ENCODE measurements around the gene ELOVL6.
"Not testable (repeated sequence)": the region's sequence is repeated elsewhere in the genome, so short reads cannot be mapped to it uniquely, and the experiment has no call there.

The ELOVL6 gene

DNA sequence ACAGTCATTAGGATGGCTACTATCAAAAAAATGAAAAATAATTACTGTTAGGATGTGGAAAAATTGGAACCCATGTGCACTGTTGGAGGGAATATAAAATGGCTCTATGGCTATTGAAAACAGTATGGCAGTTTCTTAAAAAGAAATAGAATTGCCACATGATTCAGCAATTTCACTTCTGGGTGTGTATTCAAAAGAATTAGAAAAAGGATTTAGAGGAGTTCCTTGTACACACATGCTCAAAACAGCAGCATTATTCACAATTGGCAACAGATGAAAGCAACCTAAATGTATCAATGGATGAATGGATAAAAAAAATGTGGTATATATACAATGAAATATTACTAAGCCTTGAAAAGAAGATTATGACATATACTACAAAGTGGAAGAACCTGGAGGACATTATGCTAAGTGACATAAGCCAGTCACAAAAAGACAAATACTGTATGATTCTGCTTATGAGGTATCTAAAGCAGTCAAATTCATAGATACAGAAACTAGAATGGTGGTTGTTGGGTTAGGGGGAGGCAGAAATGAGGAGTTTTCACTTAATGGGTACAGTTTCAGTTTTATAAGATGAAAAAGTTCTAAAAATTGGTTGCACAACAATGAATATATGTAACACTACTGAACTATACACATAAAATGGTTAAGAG, 123.2 kb downstream of the ELOVL6 start:
- no peak for DNase-seq (ENCODE audit: low spot score)

DNA sequence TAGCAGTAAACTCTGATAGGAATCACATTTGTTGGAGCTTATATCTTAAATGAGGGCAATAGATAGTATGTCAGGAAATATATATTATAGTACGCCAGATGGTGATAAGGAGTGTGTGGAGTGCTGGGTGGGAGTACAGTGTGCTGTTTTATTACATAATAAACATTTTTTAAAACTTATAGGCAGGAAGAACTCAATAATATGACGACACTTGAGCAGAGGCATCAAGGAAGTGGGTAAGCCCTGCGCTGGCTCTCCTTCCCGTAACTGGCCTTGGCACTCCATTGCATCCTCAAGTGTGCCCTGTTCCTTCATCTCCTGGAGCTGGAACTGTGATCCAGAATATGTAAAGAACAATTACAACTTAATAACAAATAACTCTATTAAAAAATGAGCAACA, 123.8 kb downstream of the ELOVL6 start:
- DNase-seq (ENCODE audit: low spot score): no peak

DNA sequence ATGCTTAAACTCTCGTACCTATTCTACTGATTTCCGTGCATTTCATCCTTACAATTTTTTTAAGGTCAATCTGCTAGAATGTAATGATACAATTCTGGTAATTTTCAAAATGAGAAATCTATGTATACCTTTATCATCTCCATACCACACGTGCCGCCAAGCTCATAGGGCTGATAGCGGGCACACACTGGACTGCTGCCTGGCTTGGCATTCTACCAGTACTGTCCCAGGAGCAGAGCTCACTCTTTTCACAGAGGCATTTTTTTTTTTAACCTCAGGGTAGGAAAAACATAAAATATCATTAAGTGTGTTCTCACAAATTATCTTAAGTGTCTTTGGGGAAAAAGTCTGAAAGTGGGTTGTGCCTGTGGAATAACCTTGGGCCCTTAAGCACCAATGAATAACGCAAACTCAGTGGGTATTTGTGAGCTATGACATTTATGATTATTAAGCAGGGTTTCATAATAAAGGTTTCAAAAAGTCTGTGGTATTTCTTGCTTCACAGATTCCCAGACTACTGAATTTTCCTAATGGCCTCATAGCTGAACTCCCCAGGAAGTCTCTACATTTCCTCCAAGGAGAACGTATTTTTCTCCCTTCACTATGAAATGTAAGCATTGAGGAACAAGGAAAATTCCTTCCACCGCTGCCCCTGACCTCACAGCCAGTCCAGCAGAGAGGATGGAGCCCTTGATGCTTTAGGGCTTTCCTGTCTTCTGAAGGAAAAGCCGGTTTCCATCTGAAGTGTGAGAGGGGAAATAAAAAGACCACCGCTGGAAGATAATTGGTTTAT, 125.2 kb downstream of the ELOVL6 start:
- no peak for DNase-seq (ENCODE audit: low spot score)

DNA sequence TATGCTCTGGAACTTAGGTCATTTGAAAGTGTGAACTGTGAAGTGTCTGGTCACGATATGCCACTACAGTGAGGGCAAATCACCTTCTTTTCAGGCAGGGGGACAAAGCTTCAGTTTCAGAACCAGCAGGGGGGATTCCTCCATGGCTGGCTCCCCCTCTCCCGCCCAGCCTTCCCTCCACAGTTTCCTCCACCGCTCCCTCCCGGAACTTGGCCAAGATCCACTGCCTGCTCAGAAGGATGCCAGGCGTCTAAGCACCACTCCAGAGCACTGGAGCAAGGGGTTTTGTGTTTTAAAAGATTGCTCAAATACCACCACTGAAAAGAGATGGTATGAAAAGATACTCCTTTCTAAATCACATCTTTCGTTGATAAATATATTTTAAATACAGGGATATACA, 126.9 kb downstream of the ELOVL6 start:
- no peak for DNase-seq (ENCODE audit: low spot score)

DNA sequence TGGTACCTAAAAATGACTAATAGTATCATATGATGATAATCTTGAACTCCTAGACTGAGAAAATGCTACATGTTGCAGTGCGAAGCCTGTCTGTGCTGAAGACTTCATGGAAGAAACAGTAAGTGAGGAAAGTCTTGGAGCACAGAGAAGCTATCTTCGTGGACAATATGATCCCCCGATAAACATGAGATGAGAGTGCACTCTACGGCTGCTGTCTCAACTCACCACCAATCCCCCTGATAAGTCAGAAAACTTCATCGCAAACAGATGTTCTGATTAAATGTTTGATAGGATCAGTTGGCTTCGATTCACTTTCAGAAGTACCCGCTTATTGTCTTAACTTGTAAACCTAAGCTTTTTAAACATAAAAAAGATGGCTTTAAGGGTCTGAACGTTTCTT, 130.2 kb downstream of the ELOVL6 start:
- no peak for DNase-seq (ENCODE audit: low spot score)

DNA sequence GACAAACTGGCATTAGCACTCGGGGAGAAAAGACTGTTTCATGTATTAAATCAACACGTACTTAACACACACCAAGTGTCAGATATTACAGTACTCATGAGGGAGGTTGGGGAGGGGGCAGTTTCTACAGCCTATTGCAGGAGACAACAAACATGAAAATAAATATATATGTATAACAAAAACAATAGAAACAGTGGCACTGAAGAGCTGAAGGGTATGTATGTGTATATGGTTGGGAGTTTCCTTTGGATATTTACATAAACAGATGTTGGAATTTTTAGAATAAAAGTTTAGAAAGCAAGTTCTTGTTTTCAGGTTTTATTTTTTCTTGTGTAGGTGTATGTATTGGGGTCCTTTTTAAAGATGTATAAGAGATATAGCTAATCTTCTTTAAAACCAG, 133.5 kb downstream of the ELOVL6 start:
- no peak for DNase-seq (ENCODE audit: low spot score)

DNA sequence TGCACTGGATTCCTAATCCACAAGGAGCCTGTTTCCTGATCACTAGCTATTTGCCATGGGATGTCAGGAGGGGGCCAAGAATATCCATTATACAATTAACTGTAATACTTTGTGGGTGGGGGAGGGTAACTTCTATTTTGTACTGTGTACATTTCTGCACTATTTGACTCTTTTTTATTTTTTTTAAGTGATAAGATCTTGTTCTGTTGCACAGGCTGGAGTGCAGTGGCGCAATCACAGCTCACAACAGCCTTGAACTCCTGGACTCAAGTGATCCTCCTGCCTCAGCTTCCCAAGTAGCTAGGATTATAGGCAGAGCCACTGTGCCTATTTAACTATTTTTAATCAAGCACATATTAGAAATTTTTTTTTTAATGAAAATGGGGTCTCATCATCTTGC, 134.1 kb downstream of the ELOVL6 start:
- DNase-seq (ENCODE audit: low spot score): no peak

DNA sequence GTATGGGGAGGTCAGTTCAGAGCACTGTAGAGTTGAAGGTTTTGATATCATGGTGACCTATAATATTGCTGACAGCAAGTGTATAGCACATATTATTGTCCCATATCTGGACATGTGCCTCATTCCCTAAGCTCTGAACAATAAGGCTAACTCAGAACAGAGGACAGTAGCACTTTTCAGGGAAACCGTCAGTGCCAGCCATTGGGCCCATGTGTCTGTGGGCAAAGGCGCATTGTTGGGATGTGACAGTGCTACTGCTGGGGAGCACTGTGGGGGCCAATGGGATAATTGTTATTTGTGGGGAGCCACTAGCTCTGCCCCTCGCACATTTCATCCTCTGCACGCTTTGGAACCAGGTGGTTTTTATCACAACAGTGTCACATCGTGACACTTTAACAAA, 136.2 kb downstream of the ELOVL6 start:
- DNase-seq (ENCODE audit: low spot score): no peak

DNA sequence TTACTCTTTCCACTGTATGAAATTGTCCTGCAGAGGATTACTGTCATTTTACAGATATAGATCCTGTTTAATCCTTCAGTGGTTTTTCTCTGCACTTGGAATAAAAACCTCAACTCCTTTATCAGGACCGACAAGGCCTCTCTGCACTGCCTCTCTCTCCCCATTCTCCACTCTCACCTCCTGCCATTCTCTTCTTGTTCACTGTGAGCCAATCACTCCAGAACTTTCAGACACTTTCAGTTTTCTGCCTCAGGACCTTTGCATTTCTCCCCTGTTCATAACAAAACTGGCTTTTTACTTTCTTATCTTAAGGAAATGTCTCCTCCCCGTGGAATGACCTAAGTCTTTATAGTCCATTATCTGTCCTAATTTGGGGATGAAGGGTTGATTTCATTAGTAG, 137.3 kb downstream of the ELOVL6 start:
- no peak for DNase-seq (ENCODE audit: low spot score)

DNA sequence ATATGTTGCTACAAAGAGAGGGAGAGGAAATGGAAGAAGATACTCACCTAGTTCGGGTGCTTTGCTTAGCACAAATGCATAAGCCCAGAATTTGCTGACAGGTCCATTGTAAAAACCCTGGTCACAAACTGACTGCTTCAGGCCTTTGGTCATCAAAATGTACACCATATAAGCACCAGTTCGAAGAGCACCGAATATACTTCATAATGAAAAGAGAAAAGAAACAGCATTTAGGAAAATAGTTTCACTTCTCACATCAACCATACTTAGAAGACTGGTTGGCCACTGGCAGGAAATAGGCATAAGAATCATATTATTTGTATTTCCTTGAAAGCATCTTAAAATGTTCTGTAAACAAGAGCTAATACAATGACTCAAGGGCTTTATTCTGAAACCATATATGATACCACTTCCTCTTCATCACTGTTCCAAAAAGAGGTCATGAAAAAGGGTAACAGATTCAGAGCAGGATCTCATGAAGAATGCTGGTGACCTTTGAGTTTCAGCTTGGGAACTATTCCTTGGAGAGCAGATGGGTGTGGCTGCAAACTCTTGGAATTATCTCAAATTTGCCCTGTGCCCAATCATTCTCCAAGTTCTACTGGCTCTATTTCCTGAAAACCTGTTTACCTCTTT, 138.7 kb downstream of the ELOVL6 start:
- no peak for DNase-seq (ENCODE audit: low spot score)

DNA sequence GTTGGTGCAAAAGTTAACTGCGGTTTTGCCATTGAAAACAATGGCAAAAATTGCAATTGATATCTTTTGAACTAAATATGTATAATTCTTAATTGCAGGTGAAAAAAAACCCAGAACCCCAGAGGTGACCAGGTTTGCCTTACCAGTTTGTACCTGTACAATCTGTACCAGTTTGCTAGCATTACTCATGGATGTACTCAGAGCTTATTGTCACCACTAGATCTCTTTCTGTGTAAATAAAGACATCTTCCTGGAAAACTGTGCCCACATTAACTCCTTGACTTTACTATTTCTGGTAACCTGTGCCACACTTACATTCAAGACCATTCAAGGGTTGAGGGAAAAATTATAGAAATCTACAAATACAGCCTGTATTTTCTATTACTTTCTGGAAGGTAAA, 139.7 kb downstream of the ELOVL6 start:
- no peak for DNase-seq (ENCODE audit: low spot score)

DNA sequence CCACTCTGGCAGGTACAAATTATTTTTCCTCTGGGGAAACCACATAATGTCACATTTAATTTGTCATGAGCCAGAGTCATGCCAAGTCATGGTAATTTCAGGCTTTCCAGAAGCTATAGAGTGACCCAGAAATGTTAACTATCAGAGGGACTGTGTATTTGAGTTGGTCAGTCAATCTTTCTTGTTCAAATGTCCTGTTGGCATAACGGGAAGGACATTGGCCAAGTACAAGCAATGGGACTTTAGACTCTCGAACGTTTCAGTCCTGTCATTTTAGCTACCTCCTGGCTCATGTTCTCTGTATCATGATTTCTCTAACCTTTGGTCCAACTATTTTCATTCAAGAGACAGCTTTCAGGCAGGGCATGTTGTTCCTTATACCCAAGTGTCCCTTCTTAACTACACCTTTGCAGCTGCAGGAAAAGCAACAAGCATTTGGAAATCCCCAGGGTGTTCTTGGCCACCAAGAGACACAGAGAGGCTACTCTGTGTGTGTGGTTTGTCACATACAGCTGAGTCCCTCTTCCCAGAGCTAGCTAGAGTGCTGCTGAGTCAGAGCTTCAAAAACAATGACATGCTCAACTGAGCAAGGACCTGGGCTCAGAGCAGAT, 143.2 kb downstream of the ELOVL6 start:
- DNase-seq (ENCODE audit: low spot score): no peak

DNA sequence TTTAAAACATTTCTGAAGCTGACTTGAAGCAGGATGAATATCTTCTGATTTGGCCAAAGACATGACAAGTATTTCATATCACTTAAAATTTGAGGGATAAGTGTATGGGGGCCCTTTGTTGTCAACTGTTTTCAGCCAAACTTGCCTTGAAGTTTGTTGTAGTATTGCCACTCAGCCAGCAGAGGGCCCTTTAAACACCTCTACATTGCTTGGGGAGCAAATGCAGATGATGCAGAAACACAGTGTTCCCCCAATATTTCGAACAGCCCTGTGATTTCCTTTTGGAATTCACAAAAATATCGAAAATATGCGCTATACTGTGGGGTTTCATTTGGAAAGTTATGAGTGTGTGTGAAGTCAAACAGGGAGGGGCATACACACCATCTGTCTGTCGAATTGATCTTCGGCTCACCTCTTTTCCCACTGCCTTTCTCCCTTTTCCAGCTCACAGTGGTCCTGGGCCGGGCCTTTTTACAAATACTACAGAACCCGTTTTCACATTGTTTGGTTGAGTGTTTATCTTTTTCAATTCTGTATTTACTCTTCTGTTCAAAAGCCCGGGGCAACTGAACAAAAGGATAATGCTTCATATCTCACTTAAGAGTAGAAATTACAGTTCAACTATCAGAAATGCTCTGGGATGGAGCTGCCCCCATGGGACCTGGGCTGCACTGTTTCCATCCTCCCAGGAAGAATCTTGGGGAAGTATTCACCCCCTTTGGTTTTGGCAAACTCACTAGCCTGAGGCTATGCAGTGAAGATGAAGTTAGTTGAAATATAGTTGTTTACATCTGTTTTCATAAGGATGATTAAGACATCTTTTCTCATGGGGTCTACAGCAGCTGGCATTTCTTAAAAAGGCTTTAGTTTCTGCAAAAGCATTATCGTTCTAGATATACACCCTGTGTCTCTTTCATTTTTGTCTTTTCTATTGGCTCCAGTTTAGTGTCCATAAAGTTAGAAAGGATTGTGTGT, 148.2 kb downstream of the ELOVL6 start:
- DNase-seq (ENCODE audit: low spot score): peak; percentile 69

DNA sequence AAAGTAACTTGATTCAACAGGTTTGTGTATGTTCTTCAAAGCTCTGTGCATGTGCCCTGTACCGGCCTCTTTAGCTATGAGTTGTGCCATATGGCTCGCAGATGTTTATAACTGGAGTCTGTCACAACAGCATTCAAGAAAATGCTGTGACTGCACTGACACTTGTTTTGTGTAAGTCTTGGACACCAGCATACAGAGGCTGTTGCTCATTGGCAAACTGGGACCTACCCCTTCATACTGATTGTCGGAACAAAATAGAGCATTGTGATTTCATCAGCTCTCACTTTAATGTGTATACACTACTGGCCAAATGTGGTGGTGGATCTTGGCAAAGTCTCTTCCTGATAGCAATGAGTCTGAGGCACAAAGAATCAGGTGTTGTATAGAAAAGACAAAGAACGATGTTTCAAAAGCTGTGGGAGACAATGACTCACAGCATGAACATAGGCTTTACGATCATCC, 151.8 kb downstream of the ELOVL6 start:
- no peak for DNase-seq (ENCODE audit: low spot score)

DNA sequence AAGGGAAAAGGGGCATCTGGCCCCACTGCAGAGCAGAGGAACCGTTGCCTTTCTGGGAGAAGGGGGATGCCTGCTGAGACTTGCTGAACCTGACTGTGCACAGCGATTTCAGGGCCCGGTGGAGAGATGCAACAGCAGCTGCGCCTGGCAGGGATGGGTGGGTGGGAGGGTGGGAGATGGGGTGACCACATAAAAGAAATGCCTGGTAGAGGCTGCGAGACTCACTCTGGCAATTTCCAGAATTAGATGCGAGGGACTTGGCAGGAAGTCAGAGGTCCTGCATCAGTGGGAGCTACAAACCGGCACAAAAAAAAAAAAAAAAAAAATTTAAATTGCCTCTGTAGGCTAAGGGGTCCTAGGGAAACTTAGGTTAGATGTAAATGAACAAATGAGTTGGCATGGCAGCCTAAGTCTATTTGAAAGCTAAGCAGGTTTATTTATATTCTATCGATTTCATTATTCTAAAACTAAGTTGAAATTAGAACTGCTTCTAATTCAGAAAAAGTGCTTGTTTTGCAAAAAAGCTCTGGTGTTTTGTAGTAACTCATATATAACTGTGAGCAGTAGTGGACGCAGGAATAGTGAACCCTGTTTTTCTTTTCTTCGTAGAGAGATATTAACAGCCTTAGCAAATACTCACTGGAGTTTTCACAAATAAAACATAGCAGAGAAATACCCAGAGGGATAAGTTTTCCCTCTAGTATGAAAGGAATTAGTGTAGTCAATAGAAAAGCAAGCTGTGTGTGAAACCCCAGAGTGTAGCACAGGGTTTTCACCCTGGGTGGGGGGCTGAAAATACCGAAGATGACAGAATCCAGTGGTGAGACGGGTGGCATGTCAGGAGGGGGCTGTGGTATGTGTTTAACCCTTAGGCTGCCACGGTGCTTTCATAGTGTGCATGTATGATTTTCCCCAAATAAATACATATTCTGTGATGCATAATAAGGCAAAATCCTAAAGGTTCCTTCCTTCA, 155.6 kb downstream of the ELOVL6 start:
- no peak for DNase-seq (ENCODE audit: low spot score)

DNA sequence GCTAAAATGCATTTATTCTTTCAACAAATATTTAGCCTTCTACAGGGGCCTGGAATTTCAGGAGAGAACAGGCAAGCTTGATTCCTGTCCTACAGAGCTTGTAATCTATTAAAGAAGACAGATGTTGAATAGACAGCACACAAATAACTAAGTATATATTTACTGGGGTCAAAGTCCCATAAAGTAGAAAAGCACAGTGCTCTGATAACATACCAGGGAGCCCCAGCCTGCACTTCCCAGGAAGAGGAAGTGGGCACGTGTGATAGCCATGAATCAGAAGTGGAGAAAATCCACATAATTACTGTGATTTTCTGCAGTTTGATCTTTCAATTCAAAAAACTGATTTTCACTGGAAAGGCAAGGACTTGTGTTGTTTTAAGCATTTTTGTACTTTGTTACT, 156.7 kb downstream of the ELOVL6 start:
- DNase-seq (ENCODE audit: low spot score): no peak

DNA sequence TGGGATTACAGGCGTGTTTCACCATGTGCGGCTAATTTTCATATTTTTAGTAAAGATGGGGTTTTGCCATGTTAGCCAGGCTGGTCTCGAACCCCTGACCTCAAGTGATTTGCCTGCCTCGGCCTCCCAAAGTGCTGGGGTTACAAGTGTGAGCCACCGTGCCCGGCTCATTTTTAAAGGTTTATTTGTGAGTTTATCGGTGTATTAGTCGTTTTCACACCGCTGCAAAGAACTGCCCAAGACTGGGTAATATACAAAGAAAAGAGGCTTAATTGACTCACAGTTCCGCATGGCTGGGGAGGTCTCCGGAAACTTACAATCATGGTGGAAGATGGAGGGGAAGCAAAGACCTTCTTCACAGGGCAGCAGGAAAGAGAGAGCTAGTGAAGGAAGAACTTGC, 159.3 kb downstream of the ELOVL6 start:
- DNase-seq (ENCODE audit: low spot score): not testable (repeated sequence)

DNA sequence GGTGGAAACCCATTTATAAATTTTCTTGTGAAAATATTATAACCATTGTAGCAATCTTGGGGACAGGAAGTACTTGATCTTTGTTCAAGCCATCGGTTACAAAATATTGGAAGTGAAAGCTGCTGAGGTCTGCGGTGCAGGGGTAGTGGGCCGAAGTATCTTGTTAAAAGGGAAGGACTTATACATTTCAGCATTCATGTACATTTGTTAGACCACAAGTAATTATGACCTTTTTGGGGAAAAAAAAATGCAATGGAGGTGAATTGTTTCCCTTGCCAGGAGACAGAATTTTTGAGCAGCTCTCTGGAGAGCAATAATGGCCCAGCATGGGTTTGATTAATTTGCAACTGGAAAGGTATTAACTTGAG, 164.4 kb downstream of the ELOVL6 start:
- no peak for DNase-seq (ENCODE audit: low spot score)

DNA sequence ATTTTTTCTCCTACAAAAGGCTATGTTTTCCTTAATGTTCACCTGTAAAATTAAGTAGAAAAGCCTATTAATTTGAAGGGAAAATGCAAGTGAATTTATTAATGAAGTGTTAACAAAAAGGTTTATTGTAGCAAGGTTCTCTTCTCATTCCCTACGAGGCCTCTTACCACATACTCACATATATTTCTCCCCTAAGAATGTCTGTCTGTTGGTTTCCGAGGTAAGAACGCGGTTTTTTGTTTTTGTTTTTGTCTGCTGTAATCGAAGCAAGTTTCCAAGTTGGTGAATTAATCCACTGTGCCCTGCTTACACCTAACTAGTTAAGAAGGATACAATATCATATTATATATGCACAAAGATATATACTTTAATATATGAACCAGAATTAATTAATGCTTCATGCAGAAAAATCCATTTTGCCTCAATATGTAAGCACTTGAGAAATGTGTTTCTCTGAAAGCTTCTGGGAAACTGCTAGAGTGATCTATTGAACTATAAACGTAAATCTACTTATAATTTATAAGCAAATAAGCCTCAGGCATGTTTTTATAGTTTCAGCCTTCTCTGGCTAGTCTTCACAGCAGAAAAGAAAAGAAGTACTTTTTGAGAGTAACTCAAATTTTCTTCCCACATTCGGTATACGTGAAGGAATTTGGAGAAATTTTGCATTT, 164.9 kb downstream of the ELOVL6 start:
- no peak for DNase-seq (ENCODE audit: low spot score)

DNA sequence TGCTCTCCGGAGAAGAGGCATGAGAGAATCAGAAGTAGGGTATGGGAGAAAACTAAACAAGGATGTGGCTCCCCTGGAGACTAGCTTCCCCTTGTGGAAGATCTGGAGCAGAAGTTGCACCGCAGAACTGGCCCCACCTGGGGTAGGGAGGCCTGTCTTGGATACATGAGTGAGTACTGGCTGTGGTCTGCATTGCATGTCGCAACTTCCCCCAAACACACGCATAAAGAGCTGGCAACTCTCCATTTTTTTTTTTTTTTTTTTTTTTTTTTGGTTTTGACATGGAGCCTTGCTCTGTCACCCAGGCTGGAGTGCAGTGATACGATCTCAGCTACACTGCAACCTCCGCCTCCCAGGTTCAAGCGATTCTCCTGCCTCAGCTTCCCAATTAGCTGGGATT, 165.8 kb downstream of the ELOVL6 start:
- no peak for DNase-seq (ENCODE audit: low spot score)

All from NAMALWA (cell line).